ENCODE measurements around the gene PCBD2.
"Not testable (repeated sequence)": the region's sequence is repeated elsewhere in the genome, so short reads cannot be mapped to it uniquely, and the experiment has no call there.

The PCBD2 gene

DNA sequence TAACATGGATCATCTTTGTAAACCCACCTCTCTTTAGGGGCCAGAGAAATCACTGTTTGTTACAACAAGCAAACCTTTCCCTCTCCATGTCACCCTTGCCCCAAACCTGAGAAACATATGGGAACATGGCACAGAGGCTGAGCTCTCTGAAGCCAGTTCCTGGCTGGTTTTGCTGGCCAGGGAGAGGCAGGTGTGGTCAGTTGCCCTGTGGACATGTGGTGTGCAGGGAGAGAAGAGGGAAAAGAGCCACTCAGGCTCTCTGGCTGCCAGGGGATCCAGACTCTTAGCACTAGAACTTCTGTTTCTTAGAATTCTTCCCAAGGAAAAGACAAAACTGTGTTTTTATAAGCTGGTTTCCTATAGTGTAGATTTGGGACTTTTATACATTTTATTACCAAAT lies 58.2 kb downstream of the PCBD2 start:
- DNase-seq (ENCODE audit: low read depth, low spot score) = no peak

DNA sequence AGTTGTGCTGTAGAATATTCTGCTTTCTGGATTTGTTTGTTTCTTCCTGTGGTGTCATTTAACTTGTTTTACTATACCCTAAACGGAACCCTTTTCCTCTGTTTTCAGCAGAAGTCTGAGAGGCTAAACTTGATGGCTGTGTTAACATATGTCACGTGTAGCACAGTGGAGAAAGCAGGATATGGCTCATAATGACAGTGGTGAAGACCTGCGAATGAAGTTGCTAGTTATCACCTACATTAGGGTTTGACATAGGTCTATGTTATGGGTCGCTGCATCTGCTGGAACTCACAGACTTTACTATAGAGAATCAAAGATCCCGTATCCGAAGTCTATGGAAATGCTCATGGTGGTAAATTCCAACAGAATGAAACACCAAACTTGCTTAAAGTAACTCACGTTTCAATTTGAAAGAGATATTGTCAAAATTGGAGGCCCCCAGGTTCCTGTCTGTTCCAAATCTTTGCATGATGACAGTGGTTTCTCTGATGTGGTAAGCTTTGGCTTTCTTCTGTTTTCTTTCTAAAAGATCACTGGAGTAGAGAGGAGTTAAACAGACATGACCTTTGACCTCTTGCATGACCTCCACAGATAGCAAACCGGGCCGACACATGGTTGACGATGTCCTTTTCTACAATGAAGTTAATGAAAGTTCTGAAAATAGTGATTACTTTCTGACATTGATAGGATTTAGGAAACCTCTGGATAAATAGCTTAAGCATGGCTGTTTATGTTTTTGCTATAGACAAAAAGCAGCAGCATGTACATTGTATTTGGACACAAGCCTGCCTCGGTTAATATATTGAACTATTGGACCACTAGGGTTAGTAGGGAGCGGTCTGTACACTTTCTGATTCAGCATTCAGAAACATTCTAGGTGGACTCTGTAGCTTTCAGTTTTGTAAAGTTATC lies 59.7 kb downstream of the PCBD2 start:
- DNase-seq (ENCODE audit: low read depth, low spot score) = no peak

DNA sequence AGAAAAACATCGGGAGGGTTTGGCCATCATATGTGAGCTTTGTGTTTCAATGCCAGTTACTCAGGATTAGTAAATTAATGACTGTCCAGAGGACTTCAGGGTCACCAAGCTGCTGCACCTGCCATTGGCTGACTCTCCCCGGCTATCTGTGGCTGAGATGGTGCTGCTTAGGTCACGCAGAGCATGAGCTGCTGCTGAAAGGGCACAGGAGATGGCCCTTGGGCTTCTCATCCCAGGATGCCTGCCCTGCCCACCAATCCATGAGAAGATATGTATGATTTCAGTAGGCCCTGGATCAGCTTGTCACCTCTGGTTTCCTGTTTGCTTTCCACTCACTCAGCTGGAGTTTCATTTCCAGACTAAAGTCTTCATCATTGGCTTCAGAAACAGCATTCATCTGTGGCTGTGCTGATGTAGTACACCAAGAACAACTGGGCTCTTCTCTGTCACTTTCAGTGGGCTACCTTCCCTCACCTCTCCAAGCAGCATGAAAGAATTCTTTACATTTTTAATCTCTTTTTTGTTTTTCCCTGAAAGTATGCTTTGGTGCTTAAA lies 60.4 kb downstream of the PCBD2 start:
- DNase-seq (ENCODE audit: low read depth, low spot score) = no peak

DNA sequence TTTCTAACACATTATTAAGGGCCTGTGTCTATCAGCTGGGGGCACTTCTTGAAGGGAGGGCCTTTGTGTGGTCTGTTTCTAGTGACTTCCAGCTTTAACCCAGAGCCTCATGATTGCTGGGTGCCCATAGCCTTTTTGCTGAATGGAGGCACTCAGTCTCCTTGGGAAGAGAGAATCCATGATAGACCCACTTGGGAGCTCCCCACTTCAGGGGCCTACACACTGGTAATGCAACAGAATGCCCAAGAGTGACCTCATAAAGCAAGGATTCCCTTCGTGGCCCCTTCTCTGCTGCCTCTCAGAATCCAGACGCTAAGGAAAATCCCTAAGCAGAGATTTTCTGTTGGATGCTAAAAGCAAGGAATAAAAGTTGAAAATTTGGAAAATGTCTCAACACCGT lies 62.7 kb downstream of the PCBD2 start, which contains the start of gene CATSPER3:
Gene CATSPER3, plus strand, starts transcription at position 301 of the 400 bp plus-strand sequence. Its CDS starts 85 bp downstream, at position 386.
- no peak for DNase-seq (ENCODE audit: low read depth, low spot score)

DNA sequence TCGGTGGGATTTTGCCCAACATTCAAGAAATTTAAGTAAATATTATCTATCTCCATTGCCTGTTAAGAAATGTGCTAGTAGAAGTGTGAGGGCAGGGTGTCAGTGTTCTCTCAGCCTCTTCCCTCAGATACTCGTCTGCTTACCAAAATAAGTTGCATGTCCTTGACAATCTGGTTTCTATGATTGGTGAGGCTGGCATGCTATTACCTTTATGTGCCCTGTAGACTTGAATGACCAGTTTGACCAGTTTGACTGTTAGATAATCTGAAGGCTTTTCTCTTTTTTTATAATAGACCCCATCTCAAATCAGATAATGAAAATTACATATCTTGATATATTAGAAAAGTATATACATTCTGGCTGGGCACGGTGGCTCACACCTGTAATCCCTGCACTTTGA lies 63.1 kb downstream of the PCBD2 start:
- DNase-seq (ENCODE audit: low read depth, low spot score) = no peak

DNA sequence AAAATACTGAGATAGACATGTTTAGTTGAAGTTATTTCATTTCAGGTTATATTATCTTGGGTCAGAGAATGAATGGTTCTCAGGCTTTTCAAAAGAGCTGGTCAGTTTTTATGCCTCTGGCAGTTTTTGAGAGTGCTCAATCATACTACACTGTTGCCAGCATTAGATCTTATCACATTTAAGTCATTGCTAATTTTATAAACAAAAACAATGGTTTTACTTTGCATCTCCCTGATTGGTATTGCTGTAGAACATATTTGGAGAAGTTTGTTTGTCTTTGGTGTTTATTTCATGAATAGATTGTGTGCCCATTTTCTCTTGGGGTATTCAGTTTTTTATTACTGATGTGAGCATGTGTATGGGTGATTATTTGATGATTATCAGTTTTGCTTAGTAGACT lies 64.2 kb downstream of the PCBD2 start:
- no peak for DNase-seq (ENCODE audit: low read depth, low spot score)

DNA sequence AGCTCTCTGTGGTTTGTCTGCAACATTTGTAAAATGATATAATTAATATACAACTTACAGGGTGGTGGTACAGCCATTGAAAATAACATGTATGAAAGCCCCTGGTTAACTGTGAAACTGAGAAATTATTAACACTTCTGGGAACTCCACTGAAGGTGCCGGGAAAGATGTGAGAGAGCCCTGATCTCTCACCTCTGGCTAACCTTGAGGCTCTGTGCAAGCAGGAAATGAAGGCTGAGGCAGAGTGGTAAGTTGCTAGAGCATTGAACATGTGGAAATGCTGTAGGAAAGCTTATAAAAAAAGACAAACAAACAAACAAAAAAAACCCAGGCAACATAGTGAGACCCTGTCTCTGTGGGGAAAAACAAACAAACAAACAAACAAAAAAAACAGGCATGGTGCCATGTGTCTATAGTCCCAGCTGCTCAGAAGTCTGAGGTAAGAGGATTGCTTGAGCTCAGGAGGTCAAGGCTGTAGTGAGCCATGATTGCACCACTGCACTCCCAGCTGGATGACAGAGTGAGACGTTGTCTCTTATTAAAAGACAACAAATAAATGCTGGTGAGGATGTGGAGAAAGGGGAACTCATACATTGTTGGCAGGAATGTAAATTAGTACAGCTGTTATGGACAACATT lies 70.3 kb downstream of the PCBD2 start:
- DNase-seq (ENCODE audit: low read depth, low spot score) = no peak

DNA sequence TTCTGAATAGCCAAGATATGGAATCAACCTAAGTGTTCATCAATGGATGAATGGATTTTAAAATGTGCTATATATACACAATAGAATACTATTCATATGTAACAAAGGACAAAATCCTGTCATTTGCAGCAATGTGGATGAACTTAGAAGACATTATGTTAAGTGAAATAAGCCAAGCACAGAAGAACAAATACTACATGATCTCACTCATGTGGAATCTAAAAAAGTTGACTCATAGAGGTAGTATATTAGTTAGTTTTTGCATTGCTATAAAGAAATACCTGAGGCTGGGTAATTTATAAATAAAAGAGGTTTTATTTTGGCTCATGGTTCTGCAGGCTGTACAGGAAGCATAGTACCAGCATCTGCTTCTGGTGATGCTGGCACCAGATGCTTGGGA lies 70.9 kb downstream of the PCBD2 start:
- DNase-seq (ENCODE audit: low read depth, low spot score) = no peak

DNA sequence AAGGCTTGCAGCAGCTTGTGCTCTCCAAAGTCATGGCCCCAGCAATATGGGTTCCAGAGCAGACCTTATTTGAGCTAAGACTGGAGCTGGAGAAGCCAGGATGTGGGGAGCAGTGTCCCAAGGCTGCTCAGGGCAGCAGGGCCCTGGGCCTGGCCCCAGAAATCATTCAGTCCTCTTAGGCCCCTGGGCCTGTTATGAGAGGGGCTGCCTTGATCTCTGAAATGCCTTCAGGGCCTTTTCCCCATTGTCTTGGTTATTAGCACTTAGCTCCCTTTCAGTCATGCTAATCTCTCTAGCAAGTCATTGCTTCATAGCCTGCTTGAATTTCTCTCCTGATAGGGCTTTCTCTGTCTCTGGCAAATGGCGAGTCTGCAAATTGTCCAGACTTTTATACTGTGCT lies 71.9 kb downstream of the PCBD2 start:
- no peak for DNase-seq (ENCODE audit: low read depth, low spot score)

DNA sequence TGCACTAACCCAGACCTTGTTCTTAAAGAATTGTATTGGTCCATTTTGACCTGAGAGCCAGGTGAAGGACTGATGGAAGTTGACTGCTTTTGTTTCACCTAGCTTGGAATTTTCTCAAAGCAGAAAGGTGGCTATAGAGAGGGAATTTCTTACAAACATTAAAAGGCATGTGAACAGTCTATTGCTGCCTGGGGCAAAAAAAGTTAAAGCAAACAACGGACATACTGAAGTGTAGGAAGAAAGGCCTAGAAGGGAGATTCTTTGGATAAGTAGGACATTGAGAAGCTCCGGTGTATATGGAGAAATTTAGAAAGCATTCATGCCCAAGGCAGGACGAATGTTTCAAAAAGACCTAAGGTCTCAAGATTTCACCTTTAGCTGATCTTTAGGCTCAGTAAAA lies 74.5 kb downstream of the PCBD2 start:
- no peak for DNase-seq (ENCODE audit: low read depth, low spot score)

DNA sequence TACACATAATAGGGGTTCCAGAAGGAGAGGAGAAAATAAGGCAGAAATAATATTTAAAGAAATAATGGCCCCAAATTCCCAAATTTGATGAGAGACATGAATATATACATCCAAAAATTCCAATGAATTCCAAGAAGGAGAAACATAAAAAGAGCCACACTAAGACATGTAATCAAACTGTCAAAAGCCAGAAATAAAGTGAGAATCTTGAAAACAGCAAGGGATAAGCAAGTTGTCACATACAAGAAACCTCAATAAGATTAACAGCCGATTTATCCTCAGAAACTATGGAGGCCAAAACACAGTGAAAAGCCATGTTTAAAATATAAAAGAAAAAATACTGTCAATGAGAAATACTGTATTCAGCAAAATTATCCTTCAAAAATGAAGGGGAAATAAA lies 77.3 kb downstream of the PCBD2 start:
- no peak for DNase-seq (ENCODE audit: low read depth, low spot score)

DNA sequence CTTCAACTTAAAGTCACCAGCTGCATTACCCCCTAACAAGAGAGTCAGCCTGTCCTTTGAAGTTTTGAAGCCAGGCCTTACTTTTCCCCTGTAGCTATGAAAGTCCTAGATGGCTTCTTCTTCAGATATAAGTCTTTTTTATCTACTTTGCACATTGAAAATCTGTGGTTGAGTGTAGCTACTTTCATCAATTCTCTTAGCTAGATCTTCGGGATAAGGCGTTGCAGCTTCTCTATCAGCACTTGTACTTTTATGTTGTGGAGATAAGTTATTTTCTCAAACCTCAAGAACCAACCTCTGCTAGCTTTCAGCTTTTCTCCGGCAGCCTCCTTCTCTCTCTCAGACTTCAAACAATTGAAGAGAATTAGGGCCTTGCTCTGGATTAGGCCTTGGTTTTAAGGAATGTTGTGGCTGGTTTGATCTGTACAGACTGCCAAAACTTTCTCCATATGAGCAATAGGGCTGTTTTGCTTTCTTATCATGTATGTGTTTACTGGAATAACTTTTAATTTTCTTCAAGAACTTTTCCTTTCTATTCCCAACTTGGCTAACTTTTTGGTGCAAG lies 84.4 kb downstream of the PCBD2 start:
- no peak for DNase-seq (ENCODE audit: low read depth, low spot score)

DNA sequence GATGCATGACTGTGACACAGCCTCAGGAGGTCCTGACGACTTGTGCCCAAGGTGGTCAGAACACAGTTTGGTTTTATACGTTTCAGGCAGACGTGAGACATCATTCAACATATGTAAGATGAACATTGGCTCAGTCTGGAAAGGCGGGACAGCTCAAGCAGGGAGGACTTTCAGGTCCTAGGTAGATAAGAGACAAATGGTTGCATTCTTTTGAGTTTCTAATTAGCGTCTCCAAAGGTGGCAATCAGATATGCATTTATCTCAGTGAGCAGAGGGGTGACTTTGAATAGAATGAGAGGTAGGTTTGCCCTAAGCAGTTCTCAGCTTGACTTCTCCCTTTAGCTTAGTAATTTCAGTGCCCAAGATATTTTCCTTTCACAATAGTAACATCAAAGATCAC lies 85.3 kb downstream of the PCBD2 start:
- DNase-seq (ENCODE audit: low read depth, low spot score) = not testable (repeated sequence)

DNA sequence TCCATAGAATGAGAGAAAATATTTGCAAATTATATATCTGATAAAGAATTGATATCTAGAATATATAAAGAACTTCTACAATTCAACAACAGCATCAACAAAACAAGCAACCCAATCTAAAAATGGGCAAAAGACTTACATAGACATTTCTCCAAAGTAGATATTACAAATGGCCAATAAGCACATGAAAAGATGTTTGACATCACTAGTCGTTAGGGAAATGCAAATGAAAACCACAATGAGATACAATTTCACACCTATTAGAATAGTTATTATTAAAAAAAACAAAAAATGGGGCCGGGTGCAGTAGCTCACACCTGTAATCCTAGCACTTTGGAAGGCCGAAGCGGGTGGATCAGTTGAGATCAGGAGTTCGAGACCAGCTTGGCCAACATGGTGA lies 87.2 kb downstream of the PCBD2 start:
- no peak for DNase-seq (ENCODE audit: low read depth, low spot score)

DNA sequence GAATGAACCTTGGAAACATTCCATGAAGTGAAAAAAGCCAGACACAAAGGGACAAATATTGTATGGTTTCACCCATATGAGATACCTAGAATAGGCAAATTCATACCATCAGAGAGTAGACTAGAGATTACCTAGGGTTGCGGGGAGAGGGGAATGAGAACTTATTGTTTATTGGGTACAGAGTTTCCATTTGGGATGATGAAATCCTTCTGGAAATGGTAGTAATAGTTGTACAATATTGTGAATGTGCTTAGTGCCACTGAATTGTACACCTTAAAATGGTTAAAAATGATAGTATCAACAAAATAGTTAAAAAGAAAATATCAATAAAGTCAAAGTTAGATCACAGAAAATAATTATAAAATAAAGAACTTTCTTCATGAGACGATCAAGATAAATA lies 88.2 kb downstream of the PCBD2 start:
- DNase-seq (ENCODE audit: low read depth, low spot score) = no peak

DNA sequence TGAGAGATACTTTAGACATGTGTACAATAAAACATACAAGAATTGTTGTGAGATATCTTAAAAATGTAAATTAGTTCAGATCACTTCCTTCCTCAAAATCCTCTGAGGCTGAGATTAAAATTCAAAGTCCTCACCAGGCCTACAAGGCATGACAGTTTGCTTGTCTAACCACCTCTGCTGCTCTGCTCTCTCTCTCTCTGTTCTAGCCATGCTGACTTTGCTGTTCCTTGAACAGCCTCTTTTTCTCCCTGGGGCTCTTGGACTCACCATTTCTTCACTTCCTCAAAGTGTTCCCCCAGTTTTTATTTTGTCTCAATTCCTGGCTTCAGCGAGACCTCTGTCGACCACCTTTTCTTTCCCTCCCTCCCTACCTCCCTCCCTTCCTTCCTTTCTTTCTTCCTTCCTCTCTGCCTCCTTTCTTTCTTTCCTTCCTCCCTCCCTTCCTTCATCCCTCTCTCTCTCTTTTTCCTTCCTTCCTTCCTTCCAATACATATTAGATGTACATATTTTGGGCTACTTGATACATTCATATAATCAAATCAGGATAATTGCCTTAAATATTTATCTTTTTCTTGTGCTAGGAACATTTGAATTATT lies 89.7 kb downstream of the PCBD2 start:
- no peak for DNase-seq (ENCODE audit: low read depth, low spot score)

DNA sequence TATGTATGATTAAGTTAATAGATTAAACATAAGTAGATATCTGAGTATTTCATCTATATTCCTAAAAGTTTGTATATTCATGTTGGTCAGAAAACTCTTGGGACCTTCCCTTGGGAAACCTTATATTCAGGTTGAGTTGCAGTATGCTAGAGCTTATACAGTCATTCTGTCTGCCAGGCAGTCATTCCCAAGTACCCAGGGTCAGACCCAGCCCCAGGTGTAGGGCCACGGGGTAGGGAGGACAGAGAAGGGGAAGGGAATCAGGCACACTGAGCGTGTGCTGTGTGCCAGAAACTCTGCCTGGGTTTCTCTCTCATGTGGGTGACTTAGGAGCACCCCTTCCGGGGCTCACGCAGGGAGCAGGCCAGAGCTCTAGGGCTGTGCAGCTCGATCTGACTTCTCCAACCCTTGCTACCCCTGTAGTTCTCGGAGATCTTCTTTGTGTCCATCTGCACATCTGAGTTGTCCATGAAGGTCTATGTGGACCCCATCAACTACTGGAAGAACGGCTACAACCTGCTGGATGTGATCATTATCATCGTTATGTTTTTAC lies 91.0 kb downstream of the PCBD2 start:
- no peak for DNase-seq (ENCODE audit: low read depth, low spot score)

DNA sequence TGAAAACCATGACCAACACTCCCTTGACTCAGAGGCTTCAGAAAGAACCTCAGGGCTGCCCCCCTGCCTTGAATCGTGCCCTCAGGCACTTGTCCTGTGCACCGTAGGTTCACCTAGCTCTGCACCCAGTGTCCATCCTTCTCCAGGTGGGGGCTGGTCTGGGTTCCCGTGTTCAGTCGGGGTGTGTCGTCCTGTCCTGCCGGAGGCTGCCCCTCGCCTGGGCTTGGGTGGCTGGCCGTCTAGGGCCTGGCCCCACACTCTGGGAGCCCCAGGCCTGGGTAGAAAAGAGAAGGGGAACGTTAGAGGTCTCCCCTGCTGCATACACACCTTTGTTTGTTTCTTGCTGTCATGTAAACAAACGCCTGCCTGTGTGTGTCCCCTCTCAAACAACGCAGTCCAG lies 92.1 kb downstream of the PCBD2 start:
- DNase-seq (ENCODE audit: low read depth, low spot score) = no peak

DNA sequence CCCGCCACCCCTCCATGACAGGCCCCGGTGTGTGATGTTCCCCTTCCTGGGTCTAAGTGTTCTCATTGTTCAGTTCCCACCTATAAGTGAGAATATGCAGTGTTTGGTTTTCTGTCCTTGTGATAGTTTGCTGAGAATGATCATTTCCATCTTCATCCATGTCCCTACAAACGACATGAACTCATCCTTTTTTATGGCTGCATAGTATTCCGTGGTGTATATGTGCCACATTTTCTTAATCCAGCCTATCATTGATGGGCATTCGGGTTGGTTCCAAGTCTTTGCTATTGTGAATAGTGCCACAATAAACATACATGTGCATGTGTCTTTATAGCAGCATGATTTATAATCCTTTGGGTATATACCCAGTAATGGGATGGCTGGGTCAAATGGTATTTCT lies 93.1 kb downstream of the PCBD2 start:
- DNase-seq (ENCODE audit: low read depth, low spot score) = not testable (repeated sequence)

DNA sequence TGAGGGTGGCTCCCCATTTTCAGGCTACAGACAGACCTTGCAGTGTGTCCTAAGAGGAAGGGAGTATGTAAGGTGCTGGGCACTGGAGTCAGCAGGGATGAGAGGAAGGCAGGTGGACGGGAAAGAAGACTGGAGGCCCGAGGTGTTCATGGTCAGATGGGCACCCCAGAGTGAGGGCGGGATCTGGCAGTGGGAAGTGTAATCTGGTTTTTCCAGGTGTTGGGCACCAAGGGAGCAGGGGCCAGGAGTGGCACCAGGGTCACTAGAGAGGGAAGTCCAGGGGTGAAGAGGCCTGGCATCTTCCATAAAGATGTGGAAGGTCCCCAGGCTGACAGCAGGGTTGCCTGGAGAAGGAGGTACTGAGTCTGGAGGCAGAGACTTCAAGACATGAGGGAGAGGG lies 99.4 kb downstream of the PCBD2 start:
- no peak for DNase-seq (ENCODE audit: low read depth, low spot score)

DNA sequence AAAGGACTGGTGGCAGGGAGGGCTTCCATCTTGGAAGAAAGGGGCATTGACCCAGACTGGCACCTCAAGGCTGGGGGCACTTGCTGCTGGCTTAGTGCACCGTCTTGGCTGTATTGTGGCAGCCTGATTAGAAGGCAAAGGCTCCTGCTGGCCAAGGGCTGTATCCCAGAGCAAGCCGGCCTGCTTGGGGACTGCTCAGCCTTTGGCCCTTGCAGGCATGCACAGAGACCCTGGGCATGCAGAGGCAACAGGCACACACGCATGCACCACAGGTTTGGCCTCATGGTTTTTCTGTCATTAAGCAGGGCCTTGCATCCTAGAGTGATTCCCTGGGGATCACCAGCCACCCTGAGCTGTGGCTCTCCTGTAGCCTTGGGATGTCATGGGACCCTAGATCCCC lies 100.1 kb downstream of the PCBD2 start:
- no peak for DNase-seq (ENCODE audit: low read depth, low spot score)

DNA sequence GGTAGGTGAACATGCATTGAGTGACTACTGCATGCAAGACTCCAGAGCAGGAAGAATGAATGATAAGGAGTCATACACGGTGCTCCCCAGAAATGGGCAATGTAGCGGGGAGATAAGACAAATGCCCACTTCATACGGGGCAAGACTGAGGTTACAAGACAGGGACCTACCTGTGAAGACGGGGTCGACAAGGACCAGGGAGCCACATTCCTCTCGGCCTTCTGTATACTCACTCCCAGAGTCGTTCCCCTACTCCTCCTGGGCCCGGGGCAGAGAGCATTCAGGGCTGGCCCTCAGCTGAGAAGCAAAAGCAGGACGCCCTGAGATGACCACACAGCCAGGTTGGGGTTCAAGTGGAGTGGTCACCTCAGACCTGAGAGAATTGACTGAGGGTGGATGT lies 102.4 kb downstream of the PCBD2 start:
- DNase-seq (ENCODE audit: low read depth, low spot score) = no peak
